Peyer's patch (tissue), 4 donors: ENCODE results near the gene PACRG.
"Not testable (repeated sequence)": the region's sequence is repeated elsewhere in the genome, so short reads cannot be mapped to it uniquely, and the experiment has no call there.

Experiments used
- POLR2A ChIP-seq, 2 donors: fragments of 450-650 bp; IDR thresholded peaks; one replicate each; pipeline ENCODE4 v1.5.1; 2017; ENCODE audit warnings: antibody characterized with exemption in 2 of 2, mild to moderate bottlenecking in 2 of 2, moderate library complexity in 2 of 2
- TF ChIP-seq, protein P1 (sequence below), 6 experiments: fragments of 450-650 bp in 4 of 6; fragments of 200-600 bp in 2 of 6; sonication (generic) in 1 of 6; IDR thresholded peaks; one replicate each; pipeline ENCODE4 v1.5.1; 2017 to 2019; ENCODE audit warnings: antibody characterized with exemption in 6 of 6, mild to moderate bottlenecking in 3 of 6, moderate library complexity in 1 of 6

GRCh38 chr6:162983234-162983633, 255.5 kb downstream of the PACRG start:
- TF ChIP-seq, protein P1, sequence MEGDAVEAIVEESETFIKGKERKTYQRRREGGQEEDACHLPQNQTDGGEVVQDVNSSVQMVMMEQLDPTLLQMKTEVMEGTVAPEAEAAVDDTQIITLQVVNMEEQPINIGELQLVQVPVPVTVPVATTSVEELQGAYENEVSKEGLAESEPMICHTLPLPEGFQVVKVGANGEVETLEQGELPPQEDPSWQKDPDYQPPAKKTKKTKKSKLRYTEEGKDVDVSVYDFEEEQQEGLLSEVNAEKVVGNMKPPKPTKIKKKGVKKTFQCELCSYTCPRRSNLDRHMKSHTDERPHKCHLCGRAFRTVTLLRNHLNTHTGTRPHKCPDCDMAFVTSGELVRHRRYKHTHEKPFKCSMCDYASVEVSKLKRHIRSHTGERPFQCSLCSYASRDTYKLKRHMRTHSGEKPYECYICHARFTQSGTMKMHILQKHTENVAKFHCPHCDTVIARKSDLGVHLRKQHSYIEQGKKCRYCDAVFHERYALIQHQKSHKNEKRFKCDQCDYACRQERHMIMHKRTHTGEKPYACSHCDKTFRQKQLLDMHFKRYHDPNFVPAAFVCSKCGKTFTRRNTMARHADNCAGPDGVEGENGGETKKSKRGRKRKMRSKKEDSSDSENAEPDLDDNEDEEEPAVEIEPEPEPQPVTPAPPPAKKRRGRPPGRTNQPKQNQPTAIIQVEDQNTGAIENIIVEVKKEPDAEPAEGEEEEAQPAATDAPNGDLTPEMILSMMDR (IDR thresholded peaks at IDR 0.05): not testable (repeated sequence)
- TF ChIP-seq POLR2A (IDR thresholded peaks at IDR 0.05): not testable (repeated sequence)
